PC-3 (cell line): ENCODE data around the gene MYO19.

Experiments
- CTCF ChIP-seq: fragments of 300-600 bp; sonication (generic); conservative IDR thresholded peaks from 2 replicates; pipeline ENCODE4 v1.5.1; 2017; ENCODE audit warnings: antibody characterized with exemption, low read depth, mild to moderate bottlenecking, low read length
- EZH2 ChIP-seq: fragments of 300-600 bp; sonication (generic); IDR thresholded peaks from one replicate; pipeline ENCODE4 v1.6.1; 2017; ENCODE audit warnings: antibody characterized with exemption, mild to moderate bottlenecking, low read length; ENCODE audit not compliant: unreplicated experiment
- EZH2phosphoT487 ChIP-seq: fragments of 300-600 bp; sonication (generic); IDR thresholded peaks from 2 replicates; pipeline ENCODE4 v1.6.1; 2018; ENCODE audit warnings: mild to moderate bottlenecking, antibody characterized with exemption, low read length, borderline replicate concordance

DNA sequence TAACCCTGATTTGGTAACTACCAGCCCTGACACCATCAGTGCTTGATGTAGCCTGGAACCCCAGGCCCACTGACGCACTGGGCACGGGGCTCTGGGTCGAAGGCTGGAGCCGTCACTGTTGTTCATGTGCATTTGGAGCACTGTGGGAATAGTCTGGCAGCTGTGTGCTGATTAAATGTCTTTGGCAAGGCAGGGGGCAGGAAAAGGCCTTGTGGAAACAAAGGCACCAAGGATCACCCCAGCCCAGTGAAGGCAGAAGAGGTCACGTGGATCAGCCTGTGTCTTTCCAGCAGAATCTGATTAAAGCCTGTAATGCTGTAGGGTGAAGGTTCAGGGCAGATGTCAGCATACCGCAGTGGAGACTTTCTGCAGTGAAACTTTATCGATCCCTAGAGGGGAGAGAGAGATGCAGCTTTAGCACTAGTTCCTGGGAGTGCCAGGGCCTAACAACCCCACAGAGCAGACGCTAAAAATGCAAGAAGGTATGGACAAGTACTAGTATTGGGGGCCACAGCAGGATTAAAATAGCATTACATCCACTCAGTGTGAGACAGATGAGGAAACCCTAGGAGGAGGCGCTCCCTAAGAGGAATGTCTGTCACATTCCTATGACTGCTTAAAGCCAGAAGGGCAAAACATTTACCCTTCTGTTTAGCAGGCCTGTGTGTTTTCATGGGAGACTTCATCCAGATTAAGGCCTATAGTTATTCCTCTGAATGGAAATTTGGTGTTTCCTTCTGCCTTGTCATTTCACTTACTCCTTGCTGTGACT lies 38.5 kb downstream of the MYO19 start:
- TF ChIP-seq EZH2 (no peak), CTCF (no peak), EZH2phosphoT487 (no peak)
